HCT116 (cell line): ENCODE measurements around the gene SKIC8.

Source experiments
- ELF1 ChIP-seq: IDR thresholded peaks from 2 replicates; pipeline ENCODE4 v1.6.1; 2012; ENCODE audit warnings: low read depth, borderline replicate concordance
- EZH2 ChIP-seq: fragments of 200-600 bp; sonication (generic); IDR thresholded peaks from 2 replicates; pipeline ENCODE4 v1.6.1; 2017; ENCODE audit warnings: antibody characterized with exemption, mixed run types
- RAD21 ChIP-seq: IDR thresholded peaks from 2 replicates; pipeline ENCODE4 v1.6.1; 2012; ENCODE audit warnings: low read depth, mild to moderate bottlenecking
- TF ChIP-seq, protein P1 (sequence below), 3 experiments: fragments of 200-600 bp in 1 of 3; sonication (generic) in 1 of 3; IDR thresholded peaks in 2 of 3; conservative IDR thresholded peaks in 1 of 3; 2 replicates each; pipeline ENCODE4 v1.5.1; 2012 to 2017; ENCODE audit warnings: low read depth in 2 of 3, low read length in 2 of 3, antibody characterized with exemption in 1 of 3, borderline replicate concordance in 1 of 3, control low read depth in 1 of 3, mild to moderate bottlenecking in 1 of 3, mixed read lengths in 1 of 3, mixed run types in 1 of 3, moderate library complexity in 1 of 3; ENCODE audit not compliant: insufficient read depth in 1 of 3
- TF ChIP-seq, protein P2 (sequence below): IDR thresholded peaks from 2 replicates; pipeline ENCODE4 v1.6.1; 2012

DNA sequence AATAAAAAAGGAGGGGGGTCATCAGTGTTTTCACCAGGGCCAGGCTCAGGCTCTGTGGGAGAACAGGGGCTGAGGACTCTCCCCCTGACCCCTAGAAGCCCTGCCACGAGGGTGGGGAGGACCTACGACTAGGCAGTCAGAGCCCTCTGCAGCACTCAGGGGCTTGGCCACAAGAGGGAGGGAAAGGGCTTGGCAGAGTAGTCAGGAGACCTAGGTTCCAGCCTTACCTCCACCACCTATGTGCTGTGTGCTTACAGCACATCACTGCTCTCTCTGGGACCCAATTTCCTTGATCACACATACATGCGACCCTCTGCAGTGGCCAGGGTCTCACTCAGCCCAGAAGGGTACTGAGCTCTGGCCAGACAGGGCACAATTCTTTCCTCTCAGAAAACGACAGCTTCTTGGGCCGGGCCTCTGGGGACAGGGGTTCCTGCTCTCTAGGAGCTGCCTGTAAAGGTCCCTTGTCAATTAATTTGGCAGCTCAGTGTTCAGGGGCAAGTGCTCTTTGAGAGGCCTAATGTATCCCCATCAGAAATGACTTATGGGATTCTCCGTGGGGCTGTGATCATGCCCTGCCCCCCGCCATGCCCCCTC is 16.4 kb upstream of the SKIC8 start:
- TF ChIP-seq EZH2 (no peak), ELF1 (no peak), RAD21 (peak; percentile 70)
- TF ChIP-seq, protein P1, sequence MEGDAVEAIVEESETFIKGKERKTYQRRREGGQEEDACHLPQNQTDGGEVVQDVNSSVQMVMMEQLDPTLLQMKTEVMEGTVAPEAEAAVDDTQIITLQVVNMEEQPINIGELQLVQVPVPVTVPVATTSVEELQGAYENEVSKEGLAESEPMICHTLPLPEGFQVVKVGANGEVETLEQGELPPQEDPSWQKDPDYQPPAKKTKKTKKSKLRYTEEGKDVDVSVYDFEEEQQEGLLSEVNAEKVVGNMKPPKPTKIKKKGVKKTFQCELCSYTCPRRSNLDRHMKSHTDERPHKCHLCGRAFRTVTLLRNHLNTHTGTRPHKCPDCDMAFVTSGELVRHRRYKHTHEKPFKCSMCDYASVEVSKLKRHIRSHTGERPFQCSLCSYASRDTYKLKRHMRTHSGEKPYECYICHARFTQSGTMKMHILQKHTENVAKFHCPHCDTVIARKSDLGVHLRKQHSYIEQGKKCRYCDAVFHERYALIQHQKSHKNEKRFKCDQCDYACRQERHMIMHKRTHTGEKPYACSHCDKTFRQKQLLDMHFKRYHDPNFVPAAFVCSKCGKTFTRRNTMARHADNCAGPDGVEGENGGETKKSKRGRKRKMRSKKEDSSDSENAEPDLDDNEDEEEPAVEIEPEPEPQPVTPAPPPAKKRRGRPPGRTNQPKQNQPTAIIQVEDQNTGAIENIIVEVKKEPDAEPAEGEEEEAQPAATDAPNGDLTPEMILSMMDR (IDR thresholded peaks at IDR 0.05 in 2 of 3, conservative IDR thresholded peaks at IDR 0.05 in 1 of 3; ENCODE audit: borderline replicate concordance in 1 of 3, insufficient read depth in 1 of 3, low read depth in 2 of 3, low read length in 2 of 3), result peak; percentile 45 to 65 (median 47); a peak in 5 of 6 replicates
- TF ChIP-seq, protein P2, sequence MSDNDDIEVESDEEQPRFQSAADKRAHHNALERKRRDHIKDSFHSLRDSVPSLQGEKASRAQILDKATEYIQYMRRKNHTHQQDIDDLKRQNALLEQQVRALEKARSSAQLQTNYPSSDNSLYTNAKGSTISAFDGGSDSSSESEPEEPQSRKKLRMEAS, result no peak
